HG03060 (cell line): ENCODE data around the gene CMPK2.

Experiments used
- ATAC-seq: cut with Tn5 transposase; IDR thresholded peaks from one replicate; pipeline ENCODE4 v1.9.1; 2021; ENCODE audit warnings: low read depth, moderate number of reproducible peaks; ENCODE audit not compliant: unreplicated experiment

CMPK2 gene

DNA sequence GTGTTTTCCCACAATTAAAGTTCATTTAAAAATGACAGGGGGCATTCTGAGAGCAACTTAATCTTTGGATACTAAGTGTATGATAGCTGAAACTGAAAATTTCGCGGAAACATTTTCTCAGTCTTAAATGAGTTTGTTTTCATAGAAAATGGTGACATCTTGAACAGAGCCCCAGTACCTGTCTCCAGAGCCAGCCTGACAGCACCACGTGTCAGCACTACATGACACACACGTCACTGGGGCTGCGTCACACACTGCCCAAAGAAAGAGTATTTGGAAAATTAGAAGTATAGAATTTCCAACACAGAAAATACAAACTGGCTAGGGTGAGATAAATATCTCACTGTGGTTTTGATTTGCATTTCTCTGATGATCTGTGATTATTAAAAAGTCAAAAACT is 50.8 kb downstream of the CMPK2 start:
- ATAC-seq, result no peak

DNA sequence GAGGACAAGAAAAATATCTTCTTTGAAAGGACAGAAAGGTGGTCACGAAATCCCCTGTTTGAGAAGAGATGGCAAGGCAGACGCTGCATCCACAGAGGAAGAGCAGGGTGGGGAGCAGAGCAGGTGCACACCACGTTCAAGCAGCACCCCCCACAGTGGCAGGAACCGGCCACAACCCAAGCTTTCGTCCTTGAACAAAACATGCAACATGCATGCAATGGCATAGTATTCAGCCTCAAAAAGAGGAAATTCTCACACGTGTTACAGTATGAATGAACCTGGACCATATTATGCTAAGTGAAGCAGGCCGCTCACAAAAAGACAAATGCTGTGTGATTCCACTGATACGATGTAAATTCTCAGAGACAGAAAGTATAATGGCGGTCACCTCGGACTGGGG is 51.4 kb downstream of the CMPK2 start:
- ATAC-seq, result no peak

DNA sequence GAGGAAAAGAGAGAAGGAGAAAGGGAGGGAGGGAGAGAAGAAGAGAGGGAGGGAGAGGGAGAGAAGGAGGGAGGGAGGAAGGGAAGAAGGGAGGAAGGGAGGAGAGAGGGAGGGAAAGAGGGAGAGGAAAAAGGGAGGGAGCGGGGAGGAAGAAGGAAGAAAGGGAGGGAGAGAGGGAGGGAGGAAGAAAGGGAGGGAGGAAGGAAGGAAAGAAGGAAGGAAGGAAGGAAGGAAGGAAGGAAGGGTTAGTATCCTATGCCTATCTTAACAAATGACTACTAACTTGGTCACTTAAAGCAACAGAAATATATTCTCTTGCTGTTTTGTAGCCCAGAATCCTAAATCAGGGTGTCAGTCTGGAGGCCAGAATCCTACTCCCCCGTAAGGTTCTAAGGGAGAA is 52.1 kb downstream of the CMPK2 start:
- no peak for ATAC-seq

DNA sequence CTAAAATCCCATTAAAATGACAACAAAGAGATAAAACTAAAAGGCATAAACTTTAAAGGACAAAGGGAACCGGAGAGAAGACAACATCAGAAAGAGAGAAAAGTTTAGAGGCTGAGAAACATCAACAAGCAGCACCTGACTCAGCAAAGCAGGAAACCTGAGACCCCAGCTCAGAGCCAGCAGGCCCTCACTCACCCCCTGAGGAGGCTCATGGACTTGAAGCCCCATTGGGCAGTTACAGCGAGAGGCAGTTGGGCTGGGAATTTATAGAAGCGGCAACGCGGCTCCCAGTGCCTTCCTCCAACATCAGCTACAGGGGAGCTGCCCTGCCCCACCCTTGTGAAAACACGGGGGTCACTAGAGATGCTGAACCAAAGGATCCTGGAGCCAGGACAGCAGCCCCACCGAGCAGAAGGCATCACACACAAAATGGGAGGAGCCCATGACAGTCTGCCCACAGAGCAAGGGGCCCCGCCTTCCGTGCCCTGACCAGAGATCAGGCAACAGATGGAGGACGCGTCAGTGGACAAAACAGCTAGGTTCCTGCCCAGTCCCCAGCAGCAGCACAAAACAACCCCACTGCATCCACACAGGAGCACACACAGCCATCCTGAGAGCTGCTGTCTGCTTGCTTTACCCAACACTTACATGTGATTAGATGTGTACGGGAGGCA is 52.7 kb downstream of the CMPK2 start:
- no peak for ATAC-seq

DNA sequence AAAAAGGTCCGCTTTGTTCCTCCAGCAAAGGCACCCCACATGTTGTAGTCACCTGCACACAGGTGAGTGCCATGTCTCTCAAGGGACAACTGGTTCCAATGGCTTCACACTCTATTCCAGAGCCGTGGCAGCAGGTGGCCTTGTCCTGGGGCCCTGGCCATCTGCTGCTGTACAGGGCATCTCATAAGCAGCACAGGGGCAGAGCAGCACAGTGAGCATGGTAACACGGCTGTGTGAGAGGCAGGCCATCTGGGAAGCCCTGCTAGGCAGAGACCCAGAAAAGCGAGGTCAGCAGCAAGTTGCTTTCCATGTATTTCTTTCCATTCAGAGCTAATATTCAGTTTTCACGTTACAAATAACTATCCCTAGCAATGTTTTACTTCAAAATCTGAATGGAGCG is 54.7 kb downstream of the CMPK2 start:
- ATAC-seq, result no peak

DNA sequence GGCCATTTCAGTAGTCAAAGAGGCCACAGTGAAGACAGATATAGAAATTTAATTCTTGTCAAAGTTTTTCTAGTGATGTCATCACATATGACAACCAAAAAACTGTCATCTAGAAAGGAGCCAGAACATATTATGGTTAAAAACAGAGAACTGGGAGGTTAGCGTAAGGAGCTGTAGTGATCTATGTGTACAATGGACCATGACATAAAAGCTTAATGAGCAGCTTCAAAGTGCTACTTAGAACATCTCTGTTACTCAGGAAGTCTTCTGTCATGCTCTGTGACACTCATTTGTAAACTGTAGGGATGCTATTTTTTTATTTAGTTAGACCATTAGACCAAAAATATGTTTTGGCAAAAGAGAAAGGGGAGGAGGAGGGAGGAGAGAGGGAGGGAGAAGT is 57.3 kb downstream of the CMPK2 start:
- no peak for ATAC-seq

DNA sequence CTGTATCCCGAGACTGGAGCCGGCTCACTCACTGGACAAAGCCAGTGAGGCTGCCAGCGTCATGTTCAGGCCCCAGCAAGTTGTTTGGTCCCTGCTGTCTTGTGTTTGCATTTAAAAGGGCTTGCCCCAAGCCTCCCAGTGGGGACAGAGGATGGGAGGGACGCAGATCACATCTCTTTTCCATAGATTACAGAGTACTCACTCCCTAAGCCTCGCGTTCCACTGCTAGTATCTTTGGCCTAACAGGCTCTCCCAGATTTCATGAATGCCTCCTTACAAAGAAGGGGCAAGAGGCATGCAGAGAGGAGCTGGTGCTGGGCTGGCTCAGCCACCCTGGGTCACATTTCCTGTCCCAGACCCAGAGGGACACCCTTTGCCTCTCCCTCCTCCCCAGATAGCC is 59.1 kb downstream of the CMPK2 start:
- ATAC-seq, result no peak

DNA sequence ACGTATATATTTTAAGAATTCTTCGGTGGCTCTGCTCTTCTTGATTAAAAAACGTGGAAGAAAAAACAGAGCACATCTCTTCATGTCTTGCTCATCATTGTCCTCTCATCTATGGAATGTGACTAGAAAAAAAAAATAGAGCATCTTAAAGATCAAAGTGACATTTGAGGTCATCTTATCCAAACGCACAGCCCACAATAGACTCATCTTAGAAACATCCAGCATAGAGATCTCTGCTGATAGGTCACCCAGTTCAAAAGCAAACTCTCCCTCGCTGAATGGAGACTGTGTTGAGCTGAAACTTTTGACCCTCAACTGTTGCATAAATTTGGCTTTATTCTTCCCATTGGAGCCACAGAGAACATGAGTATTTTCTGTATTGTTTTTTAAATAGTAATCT is 65.2 kb downstream of the CMPK2 start:
- ATAC-seq, result no peak
